Naive B cell (primary cell): Measurements from ENCODE around the gene ASCC1. TPM values are rescaled to one million over a fixed set of nuclear protein-coding genes. Genes with fewer than 3 reads are reported as not detected.

ENCODE experiments used
- ATAC-seq, 2 donors: fragments of 150-1000 bp; cut with Tn5 transposase; 2 replicates each; pipeline ENCODE4 v1.10.0; 2021; ENCODE audit warnings: low read depth in 2 of 2, mild to moderate bottlenecking in 2 of 2, moderate library complexity in 2 of 2
- DNase-seq: peaks from one replicate; pipeline ENCODE4 v3.0.0; 2022
- H3K27ac Mint-ChIP-seq, 6 donors: one replicate each; pipeline ENCODE4 v1.8.0; 2020 to 2022; ENCODE audit warnings: mild to moderate bottlenecking in 6 of 6, mixed read lengths in 6 of 6, moderate library complexity in 5 of 6, inconsistent platforms in 2 of 6
- H3K27me3 Mint-ChIP-seq, 3 donors: one replicate each; pipeline ENCODE4 v1.8.0; 2021 to 2022; ENCODE audit warnings: mixed read lengths in 3 of 3, mild to moderate bottlenecking in 1 of 3
- H3K36me3 Mint-ChIP-seq, 2 donors: one replicate each; pipeline ENCODE4 v1.8.0; 2020 to 2022; ENCODE audit warnings: mixed read lengths in 2 of 2, inconsistent platforms in 1 of 2, mild to moderate bottlenecking in 1 of 2
- H3K4me1 Mint-ChIP-seq, 3 donors: one replicate each; pipeline ENCODE4 v1.8.0; 2020 to 2022; ENCODE audit warnings: mixed read lengths in 3 of 3, inconsistent platforms in 1 of 3, mild to moderate bottlenecking in 1 of 3, moderate library complexity in 1 of 3
- H3K4me3 Mint-ChIP-seq, 8 donors: one replicate each; pipeline ENCODE4 v1.8.0; 2020 to 2022; ENCODE audit warnings: mild to moderate bottlenecking in 8 of 8, mixed read lengths in 8 of 8, moderate library complexity in 8 of 8, inconsistent platforms in 2 of 8
- H3K9me3 Mint-ChIP-seq, 7 donors: one replicate each; pipeline ENCODE4 v1.8.0; 2020 to 2022; ENCODE audit warnings: mixed read lengths in 7 of 7, mild to moderate bottlenecking in 5 of 7, inconsistent platforms in 2 of 7, moderate library complexity in 1 of 7
- polyA plus RNA-seq, 6 donors: library from polyadenylated mRNA; unstranded; fragments of 300-500 nt; fragmentation: Illumina TruSeq; gene quantifications; one replicate each; pipeline ENCODE4 v1.2.3, GENCODE V29; 2021; ENCODE audit warnings: low read depth in 6 of 6

Gene ASCC1
- polyA plus RNA-seq, 6 donors from 2014 or later, result 43.8 to 69.0 (median 48.4) TPM

DNA sequence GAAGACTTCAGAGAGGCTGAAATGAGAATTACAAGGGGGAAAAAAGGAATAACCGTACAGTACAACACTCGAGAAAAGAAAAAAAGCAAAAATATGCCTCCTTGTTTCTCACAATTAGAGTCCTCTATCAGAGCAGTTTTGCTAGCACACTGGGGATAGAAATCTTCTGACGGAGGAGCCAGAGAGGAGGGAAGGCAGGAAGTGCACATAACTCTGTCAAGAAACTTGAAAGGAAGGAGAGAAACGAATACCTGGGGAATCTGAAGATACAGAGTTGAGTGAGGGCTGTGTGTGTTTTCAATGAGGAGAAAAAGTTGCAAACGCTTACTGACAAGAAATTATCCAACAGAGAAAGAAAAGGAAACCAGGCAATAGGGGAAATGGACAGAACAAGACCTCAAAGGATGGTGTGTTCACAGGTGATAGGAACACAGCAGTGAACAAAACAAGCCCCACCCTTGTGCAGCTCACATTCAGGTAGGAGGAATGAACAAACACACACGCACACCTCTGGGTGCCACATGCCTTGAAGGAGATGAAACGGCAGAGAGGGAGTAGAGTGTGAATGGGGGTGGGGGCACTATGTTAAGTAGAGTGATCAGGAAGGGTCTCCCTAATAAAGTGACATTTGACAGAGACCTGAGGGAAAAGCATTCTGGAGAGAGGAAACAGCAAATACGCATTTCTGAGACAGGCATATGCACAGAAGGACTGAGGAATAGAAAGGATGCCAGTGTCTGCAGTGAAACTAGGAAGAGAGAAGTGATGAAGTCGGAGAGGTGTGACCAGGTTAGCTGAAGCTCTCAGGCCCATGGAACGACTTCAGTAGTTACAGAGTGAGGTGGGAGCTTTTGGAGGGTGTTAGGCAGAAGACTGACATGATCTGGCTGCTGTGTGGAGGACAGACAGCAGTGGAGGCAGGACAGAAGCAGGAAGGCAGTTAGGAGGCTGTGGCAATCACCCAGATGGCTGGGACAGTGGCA lies 81.0 kb downstream of the ASCC1 start:
- ATAC-seq (peak; percentile 94 to 98), DNase-seq (peak; percentile 48)
- Mint-ChIP-seq H3K27me3 (no peaks in the 10 kb centered on the region), H3K9me3 (peaks cover 0 to 4% (median 0%) of the 10 kb centered on the region in 7 donors), H3K36me3 (peaks cover 0 to 12% of the 10 kb centered on the region in 2 donors), H3K4me3 (peak overlapping the region in 3 of 8 donors; percentile 2 to 16 (median 13)), H3K4me1 (peaks cover 20 to 38% (median 24%) of the 10 kb centered on the region in 3 donors), H3K27ac (peak overlapping the region; percentile 82 to 97 (median 89))

GRCh38 chr10:72133517-72133916 lies 82.6 kb downstream of the ASCC1 start:
- Mint-ChIP-seq H3K27me3 (no peaks in the 10 kb centered on the region), H3K27ac (peak overlapping the region in 3 of 6 donors; percentile 65 to 77 (median 73)), H3K4me3 (no peak overlapping the region), H3K36me3 (peaks cover 0 to 12% of the 10 kb centered on the region in 2 donors), H3K4me1 (peaks cover 17 to 40% (median 27%) of the 10 kb centered on the region in 3 donors), H3K9me3 (peaks cover 0 to 4% (median 0%) of the 10 kb centered on the region in 7 donors)
- ATAC-seq (no peak), DNase-seq (no peak)

GRCh38 chr10:72132854-72133253 lies 83.2 kb downstream of the ASCC1 start:
- Mint-ChIP-seq H3K27ac (peak overlapping the region in 2 of 6 donors; percentile 42 to 77), H3K36me3 (peaks cover 0 to 16% of the 10 kb centered on the region in 2 donors), H3K9me3 (peaks cover 0 to 4% (median 0%) of the 10 kb centered on the region in 7 donors), H3K27me3 (no peaks in the 10 kb centered on the region), H3K4me3 (no peak overlapping the region), H3K4me1 (peaks cover 17 to 40% (median 27%) of the 10 kb centered on the region in 3 donors)
- DNase-seq (no peak), ATAC-seq (no peak)

- H3K9me3 Mint-ChIP-seq, result no peaks in the 10 kb centered on the region
These were observed 88.5 kb downstream of the ASCC1 start for GRCh38 chr10:72127571-72127970.

DNA sequence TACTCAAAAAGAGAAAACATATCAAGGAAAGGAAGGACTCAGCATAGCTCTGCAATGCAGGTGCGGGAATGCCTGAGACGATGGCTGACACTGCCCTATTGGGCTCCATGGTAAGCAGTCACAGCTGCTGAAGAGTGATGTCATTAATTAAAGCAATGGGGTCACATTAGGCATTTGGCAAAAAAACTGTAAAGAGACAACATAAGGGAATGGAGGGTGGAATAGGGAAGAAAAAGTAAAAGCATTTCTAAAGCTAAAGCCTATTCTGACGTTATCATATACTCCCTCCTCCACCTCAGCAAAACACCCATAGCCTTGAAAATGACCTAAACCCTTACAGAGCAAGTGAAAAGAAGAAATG lies 89.2 kb downstream of the ASCC1 start:
- DNase-seq (no peak), ATAC-seq (no peak)
- Mint-ChIP-seq H3K9me3 (no peaks in the 10 kb centered on the region), H3K4me1 (peaks cover 4 to 13% (median 10%) of the 10 kb centered on the region in 3 donors), H3K36me3 (peaks cover 0 to 13% of the 10 kb centered on the region in 2 donors), H3K27me3 (no peaks in the 10 kb centered on the region), H3K27ac (peak overlapping the region in 4 of 6 donors; percentile 13 to 77 (median 33)), H3K4me3 (no peak overlapping the region)

More at GRCh38 chr10:72127571-72127970, 88.5 kb downstream of the ASCC1 start:
- Mint-ChIP-seq H3K27ac (no peak overlapping the region), H3K27me3 (no peaks in the 10 kb centered on the region), H3K4me3 (no peak overlapping the region), H3K4me1 (peaks cover 4 to 16% (median 10%) of the 10 kb centered on the region in 3 donors), H3K36me3 (peaks cover 0 to 13% of the 10 kb centered on the region in 2 donors)
- DNase-seq (no peak), ATAC-seq (no peak)

- Mint-ChIP-seq H3K27me3 (no peaks in the 10 kb centered on the region), H3K27ac (peak overlapping the region in 3 of 6 donors; percentile 13 to 77 (median 27)), H3K9me3 (no peaks in the 10 kb centered on the region), H3K36me3 (peaks cover 0 to 18% of the 10 kb centered on the region in 2 donors), H3K4me3 (no peak overlapping the region), H3K4me1 (peaks cover 4 to 10% (median 8%) of the 10 kb centered on the region in 3 donors)
- DNase-seq (no peak), ATAC-seq (no peak)
These were observed 89.7 kb downstream of the ASCC1 start for GRCh38 chr10:72126184-72126871.

GRCh38 chr10:72124989-72125388 lies 91.1 kb downstream of the ASCC1 start:
- Mint-ChIP-seq H3K4me3 (no peak overlapping the region), H3K36me3 (peaks cover 10 to 22% of the 10 kb centered on the region in 2 donors), H3K4me1 (peaks cover 2 to 10% (median 8%) of the 10 kb centered on the region in 3 donors), H3K27ac (peak overlapping the region in 3 of 6 donors; percentile 38 to 51 (median 49)), H3K27me3 (no peaks in the 10 kb centered on the region), H3K9me3 (no peaks in the 10 kb centered on the region)
- ATAC-seq, result no peak
- no peak for DNase-seq

DNA sequence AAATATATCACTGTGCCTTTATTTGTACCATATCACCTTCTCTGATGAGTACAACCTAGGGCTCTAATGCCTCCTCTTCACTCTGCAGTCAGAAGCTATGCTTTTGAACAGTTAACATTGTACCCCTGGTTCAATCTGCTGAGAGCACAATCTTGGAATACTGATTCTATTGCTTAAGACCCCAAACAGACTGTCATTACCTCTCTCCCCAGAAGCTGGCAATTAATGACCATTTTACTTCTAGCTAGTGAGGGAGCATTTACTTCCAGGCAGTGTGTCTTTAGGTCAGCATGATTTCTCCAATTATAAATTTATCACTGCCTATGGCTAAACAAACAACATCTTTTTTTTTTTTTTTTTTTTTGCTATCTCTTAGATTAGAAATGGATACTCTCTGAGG lies 91.7 kb downstream of the ASCC1 start:
- Mint-ChIP-seq H3K9me3 (no peaks in the 10 kb centered on the region), H3K4me3 (no peak overlapping the region), H3K27ac (peak overlapping the region in 1 of 6 donors; percentile 49), H3K36me3 (peaks cover 16 to 25% of the 10 kb centered on the region in 2 donors), H3K27me3 (no peaks in the 10 kb centered on the region), H3K4me1 (peaks cover 0 to 13% (median 8%) of the 10 kb centered on the region in 3 donors)
- ATAC-seq (no peak), DNase-seq (no peak)

DNA sequence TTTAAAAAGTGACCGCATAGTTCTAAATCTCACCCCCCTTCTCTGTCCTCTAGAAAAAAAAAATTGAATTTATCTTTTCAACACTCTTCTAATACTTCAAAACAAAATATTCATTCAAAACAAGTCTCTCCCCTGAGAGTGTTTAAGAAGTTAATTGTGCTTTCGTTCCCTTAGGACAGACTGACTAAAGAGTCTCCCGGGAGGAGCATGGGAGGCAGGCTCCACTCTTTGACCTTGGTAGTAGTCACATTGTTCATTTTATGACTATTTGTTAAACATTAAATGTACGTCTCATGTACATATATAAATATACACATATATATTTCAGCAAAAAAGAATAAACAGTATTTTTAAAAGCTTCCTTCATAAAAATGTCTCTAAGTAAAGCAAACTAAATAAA lies 92.5 kb downstream of the ASCC1 start:
- peaks cover 18 to 27% of the 10 kb centered on the region in 2 donors for H3K36me3 Mint-ChIP-seq
- DNase-seq, result no peak
- H3K9me3 Mint-ChIP-seq, result no peaks in the 10 kb centered on the region
- no peak for ATAC-seq
- H3K4me3 Mint-ChIP-seq, result no peak overlapping the region
- peaks cover 0 to 15% (median 6%) of the 10 kb centered on the region in 3 donors for H3K4me1 Mint-ChIP-seq
- no peak overlapping the region for H3K27ac Mint-ChIP-seq
- no peaks in the 10 kb centered on the region for H3K27me3 Mint-ChIP-seq

DNA sequence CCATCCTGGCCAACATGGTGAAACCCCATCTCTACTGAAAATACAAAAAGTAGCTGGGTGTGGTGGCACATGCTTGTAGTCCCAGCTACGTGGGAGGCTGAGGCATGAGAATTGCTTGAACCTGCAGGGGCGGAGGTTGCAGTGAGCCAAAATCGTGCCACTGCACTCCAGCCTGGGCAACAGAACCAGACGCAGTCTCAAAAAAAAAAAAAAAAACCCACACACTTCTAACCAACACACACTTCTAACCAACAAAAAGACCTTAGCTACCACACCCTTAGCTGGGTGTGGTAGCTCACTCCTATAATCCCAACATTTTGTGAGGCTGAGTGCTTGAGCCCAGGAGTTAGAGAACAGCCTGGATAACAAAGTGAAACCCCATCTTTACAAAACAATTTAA lies 93.9 kb downstream of the ASCC1 start:
- Mint-ChIP-seq H3K27me3 (no peaks in the 10 kb centered on the region), H3K9me3 (peaks cover 0 to 3% (median 0%) of the 10 kb centered on the region in 7 donors), H3K36me3 (peaks cover 23 to 30% of the 10 kb centered on the region in 2 donors), H3K4me1 (peaks cover 0 to 15% (median 6%) of the 10 kb centered on the region in 3 donors), H3K4me3 (no peak overlapping the region), H3K27ac (no peak overlapping the region)
- no peak for ATAC-seq
- DNase-seq, result no peak

GRCh38 chr10:72121389-72121788 lies 94.7 kb downstream of the ASCC1 start:
- no peak for ATAC-seq
- no peak for DNase-seq
- Mint-ChIP-seq H3K4me1 (peaks cover 0 to 11% (median 3%) of the 10 kb centered on the region in 3 donors), H3K27me3 (no peaks in the 10 kb centered on the region), H3K9me3 (peaks cover 2 to 6% (median 3%) of the 10 kb centered on the region in 7 donors), H3K4me3 (no peak overlapping the region), H3K36me3 (peaks cover 30 to 31% of the 10 kb centered on the region in 2 donors), H3K27ac (peak overlapping the region in 2 of 6 donors; percentile 2 to 78)

GRCh38 chr10:72116372-72116771 lies 99.7 kb downstream of the ASCC1 start:
- Mint-ChIP-seq H3K27me3 (no peaks in the 10 kb centered on the region), H3K4me3 (no peak overlapping the region), H3K36me3 (peaks cover 35 to 50% of the 10 kb centered on the region in 2 donors), H3K27ac (no peak overlapping the region), H3K4me1 (peaks cover 0 to 6% (median 0%) of the 10 kb centered on the region in 3 donors), H3K9me3 (peaks cover 3 to 8% (median 6%) of the 10 kb centered on the region in 7 donors)
- DNase-seq, result no peak
- ATAC-seq, result no peak
